ENCODE results near the gene CNPY1.
"Not testable (repeated sequence)": the region's sequence is repeated elsewhere in the genome, so short reads cannot be mapped to it uniquely, and the experiment has no call there.

The CNPY1 gene

GRCh38 chr7:155567646-155568332 is 21.4 kb upstream of the CNPY1 start:
- DNase-seq (ENCODE audit: low read depth): no peak
- H3K4me3 ChIP-seq (replicated peaks; ENCODE audit: low read depth, low read length): no peak overlapping the region
- no peak for TF ChIP-seq CTCF (IDR thresholded peaks at IDR 0.05; ENCODE audit: low read length, missing control alignments)

GRCh38 chr7:155566011-155566836 is 19.9 kb upstream of the CNPY1 start:
- TF ChIP-seq CTCF (IDR thresholded peaks at IDR 0.05; ENCODE audit: low read length, missing control alignments): no peak
- no peak for DNase-seq (ENCODE audit: low read depth)
- H3K4me3 ChIP-seq (replicated peaks; ENCODE audit: low read depth, low read length): no peak overlapping the region

GRCh38 chr7:155565596-155565995 is 19.2 kb upstream of the CNPY1 start:
- no peak for DNase-seq (ENCODE audit: low read depth)
- H3K4me3 ChIP-seq (replicated peaks; ENCODE audit: low read depth, low read length): no peak overlapping the region
- TF ChIP-seq CTCF (IDR thresholded peaks at IDR 0.05; ENCODE audit: low read length, missing control alignments): no peak

- H3K4me3 ChIP-seq (replicated peaks; ENCODE audit: low read depth, low read length); DNase-seq (ENCODE audit: low read depth): not testable (repeated sequence)
Observed at GRCh38 chr7:155562976-155563375, 16.6 kb upstream of the CNPY1 start.

GRCh38 chr7:155562106-155562505 is 15.7 kb upstream of the CNPY1 start:
- DNase-seq (ENCODE audit: low read depth): no peak
- H3K4me3 ChIP-seq (replicated peaks; ENCODE audit: low read depth, low read length): no peak overlapping the region
- no peak for TF ChIP-seq CTCF (IDR thresholded peaks at IDR 0.05; ENCODE audit: low read length, missing control alignments)

GRCh38 chr7:155560982-155561686 is 14.8 kb upstream of the CNPY1 start:
- no peak overlapping the region for H3K4me3 ChIP-seq (replicated peaks; ENCODE audit: low read depth, low read length)
- TF ChIP-seq CTCF (IDR thresholded peaks at IDR 0.05; ENCODE audit: low read length, missing control alignments): no peak
- DNase-seq (ENCODE audit: low read depth): no peak

GRCh38 chr7:155560196-155560885 is 14.0 kb upstream of the CNPY1 start:
- no peak overlapping the region for H3K4me3 ChIP-seq (replicated peaks; ENCODE audit: low read depth, low read length)
- no peak for TF ChIP-seq CTCF (IDR thresholded peaks at IDR 0.05; ENCODE audit: low read length, missing control alignments)
- DNase-seq (ENCODE audit: low read depth): no peak
